ENCODE measurements around the gene AASS. TPM values are rescaled to one million over a fixed set of nuclear protein-coding genes. Genes with fewer than 3 reads are reported as not detected.
"Not testable (repeated sequence)": the region's sequence is repeated elsewhere in the genome, so short reads cannot be mapped to it uniquely, and the experiment has no call there.

The AASS gene
- total RNA-seq (2014; rRNA removed; shearing (Covaris generic)): 18.9 and 22.0 TPM in 2 replicates

DNA sequence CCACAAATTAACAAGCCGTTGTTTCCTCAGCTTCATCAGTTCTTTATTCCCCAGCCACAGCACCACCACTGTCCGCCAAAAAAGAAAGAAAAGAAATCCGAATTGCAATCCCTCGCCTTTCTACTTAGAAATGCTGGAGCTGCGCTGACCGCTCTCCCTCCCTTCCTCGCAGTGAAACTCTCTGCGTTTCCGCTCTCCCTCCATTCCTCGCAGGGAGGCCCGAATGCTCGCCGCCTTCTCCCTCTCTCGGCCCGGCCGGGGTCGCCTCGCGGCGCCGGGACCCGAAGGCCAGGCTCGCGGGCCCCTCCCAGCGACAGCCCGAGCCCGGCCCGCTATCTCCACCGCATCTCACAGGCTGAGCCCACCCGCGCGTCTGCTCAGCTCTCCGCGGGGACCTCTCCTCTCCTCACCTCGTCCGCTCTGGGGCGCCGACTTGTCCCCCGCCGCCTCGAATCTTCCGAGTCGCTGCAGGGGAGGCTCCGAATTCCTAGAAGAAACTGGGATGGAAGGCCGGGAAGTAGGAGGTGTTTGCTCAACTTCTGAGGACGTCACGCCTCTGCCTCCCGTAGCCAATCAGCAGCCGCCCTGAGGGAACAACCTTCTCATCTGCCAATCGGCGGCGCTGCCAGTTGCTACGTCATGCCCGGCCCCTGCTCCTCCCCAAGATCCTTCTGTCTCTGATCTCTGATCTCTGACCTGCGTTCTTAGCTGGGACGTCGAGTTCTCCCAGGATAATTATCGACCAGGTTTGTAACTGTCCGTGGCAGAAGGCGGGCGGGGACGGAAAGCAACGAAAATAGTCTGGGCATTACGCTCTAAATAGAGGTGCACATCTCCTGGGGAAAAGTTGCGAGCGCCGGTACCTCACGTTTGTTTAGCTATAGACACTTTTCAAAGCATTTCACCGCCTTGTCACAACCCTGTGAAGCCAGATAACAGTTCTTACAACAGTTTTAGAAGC lies at the start of gene AASS:
Gene AASS, minus strand, starts transcription at position 499 of the 961 bp plus-strand sequence. CDS start 10,523 bp downstream, outside the sequence.
- peak; percentile 96 for DNase-seq (ENCODE audit: low spot score)

GRCh38 chr7:122188785-122189184 lies 44.7 kb upstream of the AASS start:
- DNase-seq (ENCODE audit: low spot score): no peak

DNA sequence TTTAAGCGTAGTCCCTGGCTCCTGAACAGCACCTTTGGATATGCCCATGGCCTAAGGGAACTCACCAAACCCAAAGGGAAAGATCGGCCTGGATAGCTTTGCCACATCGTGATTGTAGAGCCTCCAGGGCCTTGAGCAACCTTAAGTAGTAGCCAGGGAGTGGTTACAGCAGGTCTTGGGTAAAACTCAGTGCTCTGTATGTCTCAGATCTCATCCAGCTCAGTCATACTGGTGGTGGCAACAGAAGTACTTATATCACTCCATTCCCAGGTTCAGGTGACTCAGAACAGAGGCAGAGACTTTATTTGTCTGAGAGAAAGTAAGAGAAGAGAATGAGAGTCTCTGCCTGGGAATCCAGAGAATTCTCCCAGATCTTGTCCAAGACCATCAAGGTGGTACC lies 39.1 kb upstream of the AASS start:
- DNase-seq (ENCODE audit: low spot score): no peak

GRCh38 chr7:122182081-122182480 lies 38.0 kb upstream of the AASS start:
- no peak for DNase-seq (ENCODE audit: low spot score)

- not testable (repeated sequence) for DNase-seq (ENCODE audit: low spot score)
Observed at GRCh38 chr7:122172144-122172543, 28.1 kb upstream of the AASS start.

DNA sequence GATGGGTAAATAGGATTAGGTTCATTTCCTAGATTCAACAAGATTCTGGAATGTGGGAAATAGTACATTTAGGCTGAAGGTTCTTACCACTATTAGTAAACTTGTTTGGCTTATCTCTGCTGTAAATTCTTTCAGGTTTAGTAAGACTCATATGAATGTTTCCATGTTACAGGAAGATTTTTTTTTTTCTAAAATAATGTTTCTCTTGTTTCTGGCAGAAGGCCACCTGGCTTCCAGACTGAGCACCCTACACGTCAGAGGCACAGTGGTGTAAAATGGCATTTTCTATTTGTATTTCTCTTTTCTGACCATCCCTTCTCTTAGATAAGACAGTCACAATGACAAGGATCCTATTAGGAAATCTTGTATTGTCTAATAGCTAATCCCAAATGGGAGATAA lies 22.7 kb upstream of the AASS start:
- DNase-seq (ENCODE audit: low spot score): peak; percentile 71

DNA sequence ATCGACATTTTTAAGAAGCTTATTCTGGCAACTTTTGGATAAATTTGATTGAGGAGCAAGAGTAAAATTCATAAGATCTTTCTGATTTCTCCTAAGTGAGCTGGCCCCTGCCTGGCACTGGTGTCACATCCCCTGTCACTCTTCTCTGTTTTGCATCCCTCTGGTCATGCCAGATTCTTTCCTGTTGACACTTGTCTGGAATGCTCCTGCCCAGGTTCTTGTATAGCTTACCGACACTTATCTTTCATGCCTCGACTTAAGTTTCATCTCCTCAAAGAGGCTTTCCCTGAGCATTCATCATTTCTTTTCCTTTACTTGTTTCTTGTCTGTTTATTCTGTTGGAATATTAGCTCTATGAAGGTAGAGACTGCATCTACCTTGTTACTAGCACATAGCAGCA lies 22.2 kb upstream of the AASS start:
- DNase-seq (ENCODE audit: low spot score): no peak

DNA sequence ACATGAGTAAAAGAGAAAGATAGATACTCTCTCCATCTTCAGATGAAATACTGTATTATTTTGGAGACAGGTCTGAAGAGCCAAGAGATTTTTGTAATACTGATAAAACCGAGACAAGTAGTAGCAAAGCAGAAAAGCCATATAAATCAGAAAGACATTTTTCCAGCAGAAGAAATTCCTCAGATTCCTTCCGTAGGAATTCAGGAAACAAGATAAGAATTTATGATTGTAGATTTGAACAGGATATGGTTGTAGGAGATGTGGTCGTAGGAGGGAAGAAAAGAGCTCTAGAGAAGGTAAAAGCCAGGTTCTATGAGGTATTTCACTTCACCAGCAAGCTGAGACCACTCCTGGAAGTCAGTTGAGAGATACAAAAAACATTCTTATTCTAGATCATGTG lies 17.6 kb upstream of the AASS start:
- peak; percentile 65 for DNase-seq (ENCODE audit: low spot score)

GRCh38 chr7:122155566-122155965 lies 11.5 kb upstream of the AASS start:
- no peak for DNase-seq (ENCODE audit: low spot score)

GRCh38 chr7:122148878-122149277 lies 4.8 kb upstream of the AASS start:
- DNase-seq (ENCODE audit: low spot score): no peak

DNA sequence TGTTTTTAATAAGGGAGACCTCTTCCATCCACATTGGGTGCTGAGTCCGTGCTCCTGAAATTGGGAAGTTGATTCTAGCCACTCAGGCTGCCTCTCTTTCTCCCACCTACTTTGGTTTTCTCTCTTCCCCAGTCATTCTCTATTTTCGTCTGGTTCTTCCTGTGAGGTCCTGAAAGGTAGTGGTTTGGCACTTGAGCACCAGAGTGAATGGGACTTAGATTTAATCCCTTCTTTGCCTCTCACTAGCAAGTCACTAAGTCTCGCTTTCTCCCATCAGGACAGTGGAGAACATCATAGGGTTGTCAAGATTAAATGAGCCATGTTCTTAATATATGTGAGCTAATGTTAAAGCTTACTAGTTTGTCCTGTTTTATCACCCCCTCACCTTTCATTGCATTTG lies 4.0 kb upstream of the AASS start:
- DNase-seq (ENCODE audit: low spot score): no peak

- no peak for DNase-seq (ENCODE audit: low spot score)
Observed at GRCh38 chr7:122145937-122146645, 2.0 kb upstream of the AASS start.

DNA sequence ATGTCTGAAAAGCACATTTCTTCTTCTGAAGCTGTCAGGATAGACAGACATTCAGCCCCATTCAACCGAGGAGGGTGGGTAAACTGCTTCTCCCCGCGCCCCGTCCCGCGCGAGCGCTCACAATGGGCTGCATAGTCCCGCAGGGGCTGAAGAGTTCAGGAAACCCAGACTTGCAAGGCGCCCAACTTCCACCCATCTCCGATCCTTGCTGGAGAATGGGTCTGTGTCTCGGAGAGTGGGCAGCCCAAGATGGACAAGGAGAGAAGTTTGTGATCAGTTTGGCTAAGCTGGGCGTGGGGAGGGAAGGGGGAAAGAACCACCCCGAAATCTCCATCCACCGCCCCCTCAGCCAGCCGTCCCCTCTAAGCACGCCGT lies 686 bp downstream of the AASS start:
- DNase-seq (ENCODE audit: low spot score): no peak

DNA sequence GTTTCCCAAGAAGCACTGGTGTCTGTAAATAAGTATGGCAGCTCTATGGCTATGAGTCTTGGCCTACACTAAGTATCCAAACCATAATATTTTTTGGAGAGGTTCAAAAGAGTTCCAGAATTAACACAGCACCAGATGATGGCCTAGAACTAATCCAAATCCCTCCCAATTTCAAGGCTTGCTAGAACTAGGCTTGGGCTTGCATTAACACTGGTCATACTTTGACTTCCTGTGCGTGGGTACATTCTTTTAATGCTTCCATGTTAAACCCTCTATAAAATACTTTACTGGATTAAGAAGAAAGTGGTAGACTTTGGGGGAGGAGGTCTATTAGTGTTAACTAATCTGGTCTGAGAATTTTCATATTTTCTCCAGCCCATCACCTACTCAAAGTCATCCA lies 3.1 kb downstream of the AASS start:
- DNase-seq (ENCODE audit: low spot score): no peak

GRCh38 chr7:122137251-122138077 lies 6.6 kb downstream of the AASS start:
- peak; percentile 47 for DNase-seq (ENCODE audit: low spot score)

GRCh38 chr7:122136639-122137245 lies 7.3 kb downstream of the AASS start:
- DNase-seq (ENCODE audit: low spot score): peak; percentile 31

DNA sequence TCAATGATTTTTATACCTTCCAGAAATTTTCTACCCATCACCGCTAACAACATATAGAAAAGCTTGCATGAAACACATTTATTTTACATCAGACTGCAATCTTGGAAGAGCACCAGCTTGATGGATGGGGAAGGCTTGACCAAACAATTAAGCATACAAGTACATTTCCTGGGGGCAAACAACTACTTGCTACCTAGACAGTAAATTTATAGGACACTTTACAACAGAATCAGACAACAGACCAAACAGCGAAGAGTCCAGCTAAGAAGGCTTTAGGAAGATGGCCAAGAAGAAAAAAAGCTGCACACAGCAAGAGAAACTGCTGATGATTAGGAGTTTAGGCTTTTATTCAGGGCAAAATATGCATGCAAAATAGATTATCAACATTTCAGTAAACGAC lies 8.0 kb downstream of the AASS start:
- DNase-seq (ENCODE audit: low spot score): no peak

DNA sequence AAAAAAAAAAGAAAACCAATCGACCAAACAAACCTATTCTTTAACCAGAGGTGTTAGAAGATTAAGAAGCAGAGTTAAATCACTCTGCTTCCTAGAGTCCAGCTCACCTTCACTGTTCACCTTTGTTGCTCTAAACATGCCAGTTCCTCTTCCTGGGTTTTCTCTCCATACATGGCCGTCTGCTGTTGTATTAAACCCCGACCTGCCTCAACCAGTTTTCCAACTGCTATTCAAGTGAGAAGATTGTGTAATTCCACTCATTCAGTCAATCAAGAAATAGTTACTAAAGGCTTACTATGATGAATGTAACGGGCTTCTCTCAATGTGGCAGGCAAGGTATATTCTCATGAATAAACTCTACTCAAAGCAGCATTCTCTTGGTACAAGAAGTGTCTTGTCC lies 8.8 kb downstream of the AASS start:
- no peak for DNase-seq (ENCODE audit: low spot score)

GRCh38 chr7:122134793-122135192 lies 9.3 kb downstream of the AASS start:
- not testable (repeated sequence) for DNase-seq (ENCODE audit: low spot score)

DNA sequence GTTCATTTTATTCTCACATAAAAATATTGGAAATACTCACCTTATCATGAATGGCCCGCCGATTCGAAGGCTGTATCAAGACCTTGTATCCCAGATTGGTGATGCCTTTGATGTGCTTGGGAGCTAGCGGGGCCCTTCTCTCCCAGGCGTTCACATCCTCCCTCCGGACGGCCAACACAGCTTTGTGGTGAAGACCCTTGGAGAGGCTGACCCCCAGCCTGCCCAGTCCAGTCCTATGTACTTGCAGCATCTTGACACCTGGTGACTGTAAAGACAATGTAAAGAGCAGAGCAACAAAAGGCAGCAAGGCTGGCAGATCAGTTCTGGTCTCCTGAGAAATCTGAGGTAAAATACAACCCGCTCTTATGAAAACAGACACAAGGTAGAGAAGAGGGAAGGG lies 10.6 kb downstream of the AASS start:
- DNase-seq (ENCODE audit: low spot score): no peak

- peak; percentile 43 for DNase-seq (ENCODE audit: low spot score)
Observed at GRCh38 chr7:122132341-122132740, 11.7 kb downstream of the AASS start.

GRCh38 chr7:122123746-122124145 lies 20.3 kb downstream of the AASS start:
- DNase-seq (ENCODE audit: low spot score): no peak
